Neutrophil (primary cell): ENCODE data around the gene GGT6.

Experiments used
- H3K27ac ChIP-seq: fragments of 200-600 bp; sonication (generic); 2 replicates; pipeline ENCODE4 v1.5.1; 2016; ENCODE audit warnings: mild to moderate bottlenecking, moderate library complexity
- H3K27me3 ChIP-seq: fragments of 200-600 bp; sonication (generic); 2 replicates; pipeline ENCODE4 v1.6.0; 2016; ENCODE audit warnings: mild to moderate bottlenecking
- H3K36me3 ChIP-seq: fragments of 200-600 bp; sonication (generic); 2 replicates; pipeline ENCODE4 v1.5.1; 2017
- H3K4me1 ChIP-seq, 2 experiments: fragments of 200-600 bp in 1 of 2; sonication (generic) in 1 of 2; 1 replicate in 1 of 2; 2 replicates in 1 of 2; pipeline versions ENCODE4 v1.5.1 to v1.6.1; 2013 to 2016; ENCODE audit warnings: low read depth in 1 of 2, low read length in 1 of 2, mild to moderate bottlenecking in 1 of 2, moderate library complexity in 1 of 2; ENCODE audit not compliant: control insufficient read depth in 1 of 2, insufficient read depth in 1 of 2
- H3K4me3 ChIP-seq, 2 experiments: fragments of 200-600 bp in 1 of 2; sonication (generic) in 1 of 2; 1 replicate in 1 of 2; 2 replicates in 1 of 2; pipeline ENCODE4 v1.5.1; 2013 to 2016; ENCODE audit warnings: low read depth in 1 of 2, low read length in 1 of 2, mild to moderate bottlenecking in 1 of 2, moderate library complexity in 1 of 2
- H3K9me3 ChIP-seq: fragments of 200-600 bp; sonication (generic); 2 replicates; pipeline ENCODE4 v1.5.1; 2016
- TF ChIP-seq, protein P1 (sequence below): fragments of 200-600 bp; sonication (generic); IDR thresholded peaks from 2 replicates; pipeline ENCODE4 v1.5.1; 2016; ENCODE audit warnings: antibody characterized with exemption

GGT6 gene

DNA sequence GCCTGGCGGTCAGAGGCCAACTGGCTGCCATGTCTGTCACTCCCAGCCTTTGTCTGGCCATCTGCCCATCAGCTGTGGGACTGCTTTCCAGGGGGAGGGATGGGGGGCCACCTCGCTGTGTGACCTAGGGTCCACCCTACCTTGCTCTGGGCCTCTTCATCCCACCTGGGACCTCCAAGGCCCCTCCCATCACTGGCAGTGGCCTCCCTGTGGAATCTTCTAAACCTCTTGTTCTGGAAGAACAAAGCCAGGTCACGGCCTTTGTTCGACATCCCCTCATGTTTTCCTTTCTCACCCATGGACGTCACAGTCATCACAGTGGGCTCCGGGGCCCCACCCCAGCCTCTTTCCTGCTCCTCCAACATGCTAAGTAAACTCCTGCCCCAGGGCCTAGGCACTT is 37.7 kb downstream of the GGT6 start:
- TF ChIP-seq, protein P1, sequence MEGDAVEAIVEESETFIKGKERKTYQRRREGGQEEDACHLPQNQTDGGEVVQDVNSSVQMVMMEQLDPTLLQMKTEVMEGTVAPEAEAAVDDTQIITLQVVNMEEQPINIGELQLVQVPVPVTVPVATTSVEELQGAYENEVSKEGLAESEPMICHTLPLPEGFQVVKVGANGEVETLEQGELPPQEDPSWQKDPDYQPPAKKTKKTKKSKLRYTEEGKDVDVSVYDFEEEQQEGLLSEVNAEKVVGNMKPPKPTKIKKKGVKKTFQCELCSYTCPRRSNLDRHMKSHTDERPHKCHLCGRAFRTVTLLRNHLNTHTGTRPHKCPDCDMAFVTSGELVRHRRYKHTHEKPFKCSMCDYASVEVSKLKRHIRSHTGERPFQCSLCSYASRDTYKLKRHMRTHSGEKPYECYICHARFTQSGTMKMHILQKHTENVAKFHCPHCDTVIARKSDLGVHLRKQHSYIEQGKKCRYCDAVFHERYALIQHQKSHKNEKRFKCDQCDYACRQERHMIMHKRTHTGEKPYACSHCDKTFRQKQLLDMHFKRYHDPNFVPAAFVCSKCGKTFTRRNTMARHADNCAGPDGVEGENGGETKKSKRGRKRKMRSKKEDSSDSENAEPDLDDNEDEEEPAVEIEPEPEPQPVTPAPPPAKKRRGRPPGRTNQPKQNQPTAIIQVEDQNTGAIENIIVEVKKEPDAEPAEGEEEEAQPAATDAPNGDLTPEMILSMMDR = no peak
- no peaks in the 10 kb centered on the region for H3K9me3 ChIP-seq
- H3K4me3 ChIP-seq = no peak overlapping the region
- H3K36me3 ChIP-seq = peaks cover 15% of the 10 kb centered on the region
- H3K27ac ChIP-seq = no peak overlapping the region
- no peaks in the 10 kb centered on the region for H3K27me3 ChIP-seq
- H3K4me1 ChIP-seq = no peaks in the 10 kb centered on the region

DNA sequence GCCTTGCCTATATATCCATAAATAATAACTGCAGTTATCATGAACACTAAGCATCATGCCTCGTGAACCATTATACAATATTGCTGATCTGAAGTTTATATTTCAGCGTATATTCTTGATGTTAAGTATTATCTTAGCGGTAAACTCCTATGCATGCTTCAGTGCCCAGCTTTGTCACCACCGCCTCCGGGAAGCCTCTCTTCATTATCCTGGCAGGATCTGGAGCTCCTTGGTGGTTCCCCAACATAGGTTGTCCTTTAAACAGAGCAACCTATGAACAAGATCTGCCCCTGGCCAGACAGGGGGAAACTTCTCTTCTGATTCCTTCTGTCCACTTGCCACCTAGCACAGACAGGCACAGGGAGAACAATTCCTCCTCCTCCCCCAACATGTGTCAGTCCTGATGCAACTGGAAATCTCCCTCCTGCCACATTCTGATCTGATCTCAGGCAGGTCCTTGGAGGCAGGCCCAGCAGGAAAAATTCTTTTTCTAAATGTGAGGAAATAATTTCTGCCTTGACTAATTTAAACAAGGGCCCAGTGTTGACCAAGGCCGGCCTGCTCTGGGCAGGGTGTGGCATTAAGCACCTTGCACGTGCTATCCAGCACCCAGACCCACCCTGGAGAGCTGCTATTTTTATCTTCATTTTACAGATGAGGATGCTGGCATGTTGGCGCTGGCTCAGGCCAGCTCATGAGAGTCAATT is 39.3 kb downstream of the GGT6 start:
- Histone ChIP-seq H3K27me3 (no peaks in the 10 kb centered on the region), H3K4me1 (no peaks in the 10 kb centered on the region), H3K9me3 (no peaks in the 10 kb centered on the region), H3K4me3 (no peak overlapping the region), H3K36me3 (peaks cover 15% of the 10 kb centered on the region), H3K27ac (no peak overlapping the region)
- TF ChIP-seq, protein P1 = no peak

DNA sequence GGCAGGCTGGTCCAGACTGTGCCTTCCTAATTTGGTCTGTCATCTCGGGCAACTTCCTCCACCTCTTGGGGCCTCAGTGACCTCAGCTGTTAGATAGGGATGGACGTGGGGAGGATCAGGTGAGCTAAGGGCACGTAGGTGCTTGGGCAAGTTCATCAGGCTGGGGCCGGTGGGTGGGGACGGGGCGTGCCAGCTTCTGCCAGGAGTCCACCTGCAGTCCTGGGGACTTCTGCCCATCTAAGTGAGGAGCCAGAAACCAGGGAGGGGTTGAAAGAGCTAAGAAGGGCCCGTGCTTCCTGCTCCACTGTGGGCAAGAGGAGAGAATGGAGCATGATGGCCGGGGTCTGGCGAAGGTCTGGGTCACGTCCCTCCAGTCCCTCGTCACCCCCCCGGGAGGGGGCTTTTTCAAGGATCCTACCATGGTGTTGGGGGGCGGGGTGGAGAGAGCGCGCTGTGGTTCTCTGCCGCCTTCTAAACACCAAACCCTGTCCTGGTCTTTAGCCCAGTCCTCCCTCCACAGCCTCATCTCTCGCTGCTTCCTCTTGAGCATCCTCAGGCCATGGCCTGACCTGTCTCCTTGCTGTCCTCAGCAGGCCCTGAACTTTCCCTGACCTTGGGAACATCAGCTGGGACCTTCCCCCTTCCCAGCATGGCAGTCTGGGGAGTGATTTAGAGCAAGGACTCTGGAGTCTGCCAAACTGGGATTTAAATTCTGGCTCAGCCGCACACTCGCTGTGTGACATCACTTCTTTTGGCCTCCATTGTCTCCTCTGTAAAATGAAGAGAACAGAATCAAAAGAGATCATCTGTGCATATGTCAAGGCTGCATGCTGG is 40.1 kb downstream of the GGT6 start:
- TF ChIP-seq, protein P1 = no peak
- no peaks in the 10 kb centered on the region for H3K4me1 ChIP-seq
- no peaks in the 10 kb centered on the region for H3K27me3 ChIP-seq
- peaks cover 14% of the 10 kb centered on the region for H3K36me3 ChIP-seq
- no peak overlapping the region for H3K27ac ChIP-seq
- H3K9me3 ChIP-seq = no peaks in the 10 kb centered on the region
- no peak overlapping the region for H3K4me3 ChIP-seq

DNA sequence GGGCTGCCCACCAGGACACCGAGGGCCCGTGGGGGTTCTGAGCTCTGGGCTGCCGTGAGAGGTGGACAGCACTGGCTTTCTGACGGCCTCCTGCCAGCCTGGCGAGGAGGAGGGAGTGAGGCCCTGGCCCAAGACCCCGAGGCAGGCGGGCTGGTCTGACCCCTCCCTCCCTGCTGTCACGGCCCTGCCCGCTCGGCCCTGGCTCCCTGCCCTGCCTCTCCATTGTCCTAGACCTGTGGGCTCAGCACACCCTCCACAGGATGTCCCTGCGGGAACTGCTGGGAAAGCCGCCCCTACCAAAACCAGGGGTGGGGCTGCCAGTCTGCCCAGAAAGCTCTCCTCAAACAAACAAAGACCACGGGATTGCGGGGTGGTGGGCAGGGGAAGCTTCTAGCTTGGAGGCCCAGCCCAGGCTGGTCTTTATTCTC is 41.0 kb downstream of the GGT6 start:
- no peak overlapping the region for H3K27ac ChIP-seq
- TF ChIP-seq, protein P1 = no peak
- H3K27me3 ChIP-seq = no peaks in the 10 kb centered on the region
- no peaks in the 10 kb centered on the region for H3K4me1 ChIP-seq
- no peak overlapping the region for H3K4me3 ChIP-seq
- peaks cover 8% of the 10 kb centered on the region for H3K36me3 ChIP-seq
- no peaks in the 10 kb centered on the region for H3K9me3 ChIP-seq

DNA sequence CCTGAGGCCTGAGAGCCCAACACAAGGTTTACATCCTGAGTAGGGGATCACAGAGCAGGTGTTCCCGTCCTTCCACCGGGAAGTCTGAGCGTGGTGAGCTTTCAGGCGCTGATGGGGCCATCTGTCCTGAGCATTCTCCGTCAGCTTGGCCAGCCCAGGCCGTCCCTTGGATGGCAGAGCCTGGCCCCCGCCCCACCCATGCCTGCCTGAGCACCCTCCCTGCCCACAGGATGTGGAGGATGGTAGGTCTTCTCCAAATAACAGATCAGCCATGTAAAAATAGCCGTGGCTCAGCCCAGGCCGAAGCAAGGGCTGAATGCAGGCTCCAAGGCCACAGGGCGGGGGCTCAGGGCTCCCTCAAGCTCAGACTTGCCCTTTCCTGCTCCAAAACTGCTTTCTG is 41.5 kb downstream of the GGT6 start:
- no peak overlapping the region for H3K27ac ChIP-seq
- peaks cover 8% of the 10 kb centered on the region for H3K36me3 ChIP-seq
- H3K4me3 ChIP-seq = no peak overlapping the region

More for the DNA sequence above, 41.5 kb downstream of the GGT6 start:
- no peaks in the 10 kb centered on the region for H3K27me3 ChIP-seq
- no peaks in the 10 kb centered on the region for H3K9me3 ChIP-seq
- H3K4me1 ChIP-seq = no peaks in the 10 kb centered on the region
- TF ChIP-seq, protein P1 = no peak
